WTC11 (cell line): ENCODE results near the gene DOK7. TPM values are rescaled to one million over a fixed set of nuclear protein-coding genes. Genes with fewer than 3 reads are reported as not detected.
A peak's percentile ranks its signal among the peaks of the same experiment; 100 is the strongest.

ENCODE experiments used
- ATAC-seq: fragments of 200-7000 bp; cut with Tn5 transposase; 2 replicates; pipeline ENCODE4 v1.10.0; 2021; ENCODE audit warnings: mild to moderate bottlenecking, moderate library complexity
- CTCF ChIA-PET: fragments of 300-600 bp; sonication (Branson Sonifier 250); formaldehyde crosslinking; loops from one replicate; lab custom pipeline; 2021; ENCODE audit warnings: antibody characterized with exemption; lab: Charles Lee
- POLR2A ChIA-PET: fragments of 350-600 bp; sonication (Branson Sonifier 250); formaldehyde crosslinking; loops from one replicate; lab custom pipeline; 2021; ENCODE audit warnings: antibody characterized with exemption; lab: Charles Lee
- DNase-seq: peaks from one replicate; pipeline ENCODE4 v3.0.0; 2021; ENCODE audit warnings: low spot score
- H3K27ac Mint-ChIP-seq: 2 replicates; pipeline ENCODE4 v1.8.0; 2021; ENCODE audit warnings: mixed read lengths
- H3K27me3 Mint-ChIP-seq: 2 replicates; pipeline ENCODE4 v1.8.0; 2021; ENCODE audit warnings: low read depth, mild to moderate bottlenecking, moderate library complexity, mixed read lengths
- H3K36me3 Mint-ChIP-seq: 2 replicates; pipeline ENCODE4 v1.8.0; 2021; ENCODE audit warnings: mixed read lengths
- H3K4me1 Mint-ChIP-seq: 2 replicates; pipeline ENCODE4 v1.8.0; 2022; ENCODE audit warnings: mixed read lengths
- H3K4me3 Mint-ChIP-seq: 2 replicates; pipeline ENCODE4 v1.8.0; 2021; ENCODE audit warnings: mild to moderate bottlenecking, moderate library complexity, mixed read lengths
- H3K9me3 Mint-ChIP-seq: 2 replicates; pipeline ENCODE4 v1.8.0; 2021; ENCODE audit warnings: mixed read lengths
- ATF3 ChIP-seq: sonication (generic); formaldehyde crosslinking; conservative IDR thresholded peaks from 2 replicates; pipeline ENCODE4 v1.8.1; 2022; ENCODE audit warnings: mild to moderate bottlenecking, missing genetic modification reagents
- ETV6 ChIP-seq: sonication (generic); formaldehyde crosslinking; IDR thresholded peaks from 2 replicates; pipeline ENCODE4 v1.8.1; 2022; ENCODE audit warnings: mild to moderate bottlenecking, missing genetic modification reagents
- FOXJ3 ChIP-seq: sonication (generic); formaldehyde crosslinking; IDR thresholded peaks from 2 replicates; pipeline ENCODE4 v1.9.0; 2021; ENCODE audit warnings: missing genetic modification reagents, mild to moderate bottlenecking, borderline replicate concordance
- FOXP1 ChIP-seq: sonication (generic); formaldehyde crosslinking; IDR thresholded peaks from 2 replicates; pipeline ENCODE4 v1.8.0; 2022; ENCODE audit warnings: missing genetic modification reagents, mild to moderate bottlenecking, moderate library complexity, borderline replicate concordance
- GABPB1 ChIP-seq: sonication (generic); formaldehyde crosslinking; IDR thresholded peaks from 2 replicates; pipeline ENCODE4 v1.8.1; 2023; ENCODE audit warnings: mild to moderate bottlenecking, missing genetic modification reagents
- MLX ChIP-seq: sonication (generic); formaldehyde crosslinking; IDR thresholded peaks from 2 replicates; pipeline ENCODE4 v1.8.1; 2023; ENCODE audit warnings: mild to moderate bottlenecking, missing genetic modification reagents, moderate library complexity
- NFYB ChIP-seq: sonication (generic); formaldehyde crosslinking; conservative IDR thresholded peaks from 2 replicates; pipeline ENCODE4 v1.8.0; 2022; ENCODE audit warnings: low read depth, missing genetic modification reagents
- NR3C1 ChIP-seq: sonication (generic); formaldehyde crosslinking; conservative IDR thresholded peaks from 2 replicates; pipeline ENCODE4 v1.8.1; 2023; ENCODE audit warnings: low read depth, mild to moderate bottlenecking, missing genetic modification reagents
- PRDM15 ChIP-seq: sonication (generic); formaldehyde crosslinking; IDR thresholded peaks from 2 replicates; pipeline ENCODE4 v1.8.0; 2022; ENCODE audit warnings: missing genetic modification reagents
- PRRX2 ChIP-seq: fragments of 250-450 bp; sonication (Bioruptor Pico); IDR thresholded peaks from 2 replicates; pipeline ENCODE4 v1.8.0; 2021; ENCODE audit warnings: mild to moderate bottlenecking
- RORB ChIP-seq: fragments of 250-450 bp; sonication (Bioruptor Pico); IDR thresholded peaks from 2 replicates; pipeline ENCODE4 v1.9.0; 2021; ENCODE audit warnings: mild to moderate bottlenecking
- SP1 ChIP-seq: sonication (generic); formaldehyde crosslinking; conservative IDR thresholded peaks from 2 replicates; pipeline ENCODE4 v1.8.1; 2022; ENCODE audit warnings: missing genetic modification reagents
- ZNF121 ChIP-seq: sonication (generic); formaldehyde crosslinking; IDR thresholded peaks from 2 replicates; pipeline ENCODE4 v1.8.0; 2023; ENCODE audit warnings: missing genetic modification reagents
- ZNF317 ChIP-seq: sonication (generic); formaldehyde crosslinking; IDR thresholded peaks from 2 replicates; pipeline ENCODE4 v1.8.1; 2023; ENCODE audit warnings: low read depth, mild to moderate bottlenecking, moderate library complexity, missing genetic modification reagents, borderline replicate concordance
- ZNF396 ChIP-seq: fragments of 250-450 bp; sonication (Bioruptor Pico); IDR thresholded peaks from 2 replicates; pipeline ENCODE4 v1.8.0; 2021; ENCODE audit warnings: mild to moderate bottlenecking, moderate library complexity, borderline replicate concordance
- total RNA-seq: library from RNA; stranded (reverse); gene quantifications from 3 replicates; pipeline ENCODE4 v1.2.3, GENCODE V29; 2021
- TF ChIP-seq, protein P1 (sequence below): fragments of 250-450 bp; sonication (Bioruptor Pico); IDR thresholded peaks from 2 replicates; pipeline ENCODE4 v2.1.2; 2022; ENCODE audit warnings: mild to moderate bottlenecking, moderate library complexity
- TF ChIP-seq, protein P2 (sequence below): sonication (generic); formaldehyde crosslinking; IDR thresholded peaks from 2 replicates; pipeline ENCODE4 v1.8.1; 2022; ENCODE audit warnings: low read depth, missing genetic modification reagents, borderline replicate concordance
- TF ChIP-seq, protein P3 (sequence below): sonication (generic); formaldehyde crosslinking; IDR thresholded peaks from 2 replicates; pipeline ENCODE4 v1.8.0; 2023; ENCODE audit warnings: missing genetic modification reagents
- TF ChIP-seq, protein P4 (sequence below): fragments of 250-450 bp; sonication (Bioruptor Pico); IDR thresholded peaks from 2 replicates; pipeline ENCODE4 v1.9.0; 2021; ENCODE audit warnings: mild to moderate bottlenecking, borderline replicate concordance
- TF ChIP-seq, protein P5 (sequence below): sonication (generic); formaldehyde crosslinking; IDR thresholded peaks from 2 replicates; pipeline ENCODE4 v1.8.0; 2023; ENCODE audit warnings: mild to moderate bottlenecking, missing genetic modification reagents

DOK7 gene
- total RNA-seq, 1 experiment from 2014 or later, result 0.22 TPM

DNA sequence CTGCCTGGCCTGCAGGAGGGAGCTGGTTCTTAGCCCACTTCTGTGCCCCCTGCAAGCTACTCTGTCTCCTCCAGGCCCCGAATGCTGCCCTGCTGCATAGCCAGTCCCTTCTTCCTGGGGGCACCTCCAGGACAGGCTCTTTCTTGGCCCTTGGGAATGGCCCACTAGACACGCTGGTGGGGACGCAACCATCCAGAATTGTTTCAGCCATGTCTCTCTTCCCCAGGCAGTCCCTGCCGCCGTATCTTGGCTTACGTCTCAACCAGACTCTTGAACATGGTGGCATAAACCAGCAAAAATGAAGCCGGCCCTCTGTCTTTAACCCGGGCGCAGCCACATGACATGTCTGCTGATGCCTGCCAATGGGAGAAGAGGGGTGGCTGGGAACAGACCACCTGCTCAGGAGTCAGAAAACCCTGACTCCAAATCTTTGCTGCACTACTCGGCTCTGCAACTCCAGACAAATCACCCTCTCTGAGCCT, 60.1 kb downstream of the DOK7 start:
- DNase-seq, result peak; percentile 4
- no peaks in the 10 kb centered on the region for H3K9me3 Mint-ChIP-seq

More for the DNA sequence above, 60.1 kb downstream of the DOK7 start:
- TF ChIP-seq NR3C1 (CRISPR knock-in tag), result no peak
- TF ChIP-seq, protein P1, sequence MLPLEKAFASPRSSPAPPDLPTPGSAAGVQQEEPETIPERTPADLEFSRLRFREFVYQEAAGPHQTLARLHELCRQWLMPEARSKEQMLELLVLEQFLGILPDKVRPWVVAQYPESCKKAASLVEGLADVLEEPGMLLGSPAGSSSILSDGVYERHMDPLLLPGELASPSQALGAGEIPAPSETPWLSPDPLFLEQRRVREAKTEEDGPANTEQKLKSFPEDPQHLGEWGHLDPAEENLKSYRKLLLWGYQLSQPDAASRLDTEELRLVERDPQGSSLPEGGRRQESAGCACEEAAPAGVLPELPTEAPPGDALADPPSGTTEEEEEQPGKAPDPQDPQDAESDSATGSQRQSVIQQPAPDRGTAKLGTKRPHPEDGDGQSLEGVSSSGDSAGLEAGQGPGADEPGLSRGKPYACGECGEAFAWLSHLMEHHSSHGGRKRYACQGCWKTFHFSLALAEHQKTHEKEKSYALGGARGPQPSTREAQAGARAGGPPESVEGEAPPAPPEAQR (CRISPR knock-in tag), result no peak
- no peak for TF ChIP-seq NFYB (CRISPR knock-in tag)
- no peak for TF ChIP-seq ZNF121 (CRISPR knock-in tag)
- TF ChIP-seq, protein P2, sequence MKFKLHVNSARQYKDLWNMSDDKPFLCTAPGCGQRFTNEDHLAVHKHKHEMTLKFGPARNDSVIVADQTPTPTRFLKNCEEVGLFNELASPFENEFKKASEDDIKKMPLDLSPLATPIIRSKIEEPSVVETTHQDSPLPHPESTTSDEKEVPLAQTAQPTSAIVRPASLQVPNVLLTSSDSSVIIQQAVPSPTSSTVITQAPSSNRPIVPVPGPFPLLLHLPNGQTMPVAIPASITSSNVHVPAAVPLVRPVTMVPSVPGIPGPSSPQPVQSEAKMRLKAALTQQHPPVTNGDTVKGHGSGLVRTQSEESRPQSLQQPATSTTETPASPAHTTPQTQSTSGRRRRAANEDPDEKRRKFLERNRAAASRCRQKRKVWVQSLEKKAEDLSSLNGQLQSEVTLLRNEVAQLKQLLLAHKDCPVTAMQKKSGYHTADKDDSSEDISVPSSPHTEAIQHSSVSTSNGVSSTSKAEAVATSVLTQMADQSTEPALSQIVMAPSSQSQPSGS (CRISPR knock-in tag), result no peak
- TF ChIP-seq, protein P3, sequence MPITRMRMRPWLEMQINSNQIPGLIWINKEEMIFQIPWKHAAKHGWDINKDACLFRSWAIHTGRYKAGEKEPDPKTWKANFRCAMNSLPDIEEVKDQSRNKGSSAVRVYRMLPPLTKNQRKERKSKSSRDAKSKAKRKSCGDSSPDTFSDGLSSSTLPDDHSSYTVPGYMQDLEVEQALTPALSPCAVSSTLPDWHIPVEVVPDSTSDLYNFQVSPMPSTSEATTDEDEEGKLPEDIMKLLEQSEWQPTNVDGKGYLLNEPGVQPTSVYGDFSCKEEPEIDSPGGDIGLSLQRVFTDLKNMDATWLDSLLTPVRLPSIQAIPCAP, result no peak
- TF ChIP-seq ATF3 (CRISPR knock-in tag), result no peak
- no peak for TF ChIP-seq ZNF317 (CRISPR knock-in tag)
- no peak for TF ChIP-seq FOXJ3
- TF ChIP-seq, protein P4, sequence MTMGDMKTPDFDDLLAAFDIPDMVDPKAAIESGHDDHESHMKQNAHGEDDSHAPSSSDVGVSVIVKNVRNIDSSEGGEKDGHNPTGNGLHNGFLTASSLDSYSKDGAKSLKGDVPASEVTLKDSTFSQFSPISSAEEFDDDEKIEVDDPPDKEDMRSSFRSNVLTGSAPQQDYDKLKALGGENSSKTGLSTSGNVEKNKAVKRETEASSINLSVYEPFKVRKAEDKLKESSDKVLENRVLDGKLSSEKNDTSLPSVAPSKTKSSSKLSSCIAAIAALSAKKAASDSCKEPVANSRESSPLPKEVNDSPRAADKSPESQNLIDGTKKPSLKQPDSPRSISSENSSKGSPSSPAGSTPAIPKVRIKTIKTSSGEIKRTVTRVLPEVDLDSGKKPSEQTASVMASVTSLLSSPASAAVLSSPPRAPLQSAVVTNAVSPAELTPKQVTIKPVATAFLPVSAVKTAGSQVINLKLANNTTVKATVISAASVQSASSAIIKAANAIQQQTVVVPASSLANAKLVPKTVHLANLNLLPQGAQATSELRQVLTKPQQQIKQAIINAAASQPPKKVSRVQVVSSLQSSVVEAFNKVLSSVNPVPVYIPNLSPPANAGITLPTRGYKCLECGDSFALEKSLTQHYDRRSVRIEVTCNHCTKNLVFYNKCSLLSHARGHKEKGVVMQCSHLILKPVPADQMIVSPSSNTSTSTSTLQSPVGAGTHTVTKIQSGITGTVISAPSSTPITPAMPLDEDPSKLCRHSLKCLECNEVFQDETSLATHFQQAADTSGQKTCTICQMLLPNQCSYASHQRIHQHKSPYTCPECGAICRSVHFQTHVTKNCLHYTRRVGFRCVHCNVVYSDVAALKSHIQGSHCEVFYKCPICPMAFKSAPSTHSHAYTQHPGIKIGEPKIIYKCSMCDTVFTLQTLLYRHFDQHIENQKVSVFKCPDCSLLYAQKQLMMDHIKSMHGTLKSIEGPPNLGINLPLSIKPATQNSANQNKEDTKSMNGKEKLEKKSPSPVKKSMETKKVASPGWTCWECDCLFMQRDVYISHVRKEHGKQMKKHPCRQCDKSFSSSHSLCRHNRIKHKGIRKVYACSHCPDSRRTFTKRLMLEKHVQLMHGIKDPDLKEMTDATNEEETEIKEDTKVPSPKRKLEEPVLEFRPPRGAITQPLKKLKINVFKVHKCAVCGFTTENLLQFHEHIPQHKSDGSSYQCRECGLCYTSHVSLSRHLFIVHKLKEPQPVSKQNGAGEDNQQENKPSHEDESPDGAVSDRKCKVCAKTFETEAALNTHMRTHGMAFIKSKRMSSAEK (CRISPR knock-in tag), result no peak
- no peak for TF ChIP-seq RORB
- TF ChIP-seq PRRX2 (CRISPR knock-in tag), result no peak
- TF ChIP-seq PRDM15 (CRISPR knock-in tag), result no peak
- no peak for TF ChIP-seq SP1
- TF ChIP-seq FOXP1, result no peak
- no peak for TF ChIP-seq MLX
- TF ChIP-seq ETV6 (CRISPR knock-in tag), result no peak
- TF ChIP-seq, protein P5, sequence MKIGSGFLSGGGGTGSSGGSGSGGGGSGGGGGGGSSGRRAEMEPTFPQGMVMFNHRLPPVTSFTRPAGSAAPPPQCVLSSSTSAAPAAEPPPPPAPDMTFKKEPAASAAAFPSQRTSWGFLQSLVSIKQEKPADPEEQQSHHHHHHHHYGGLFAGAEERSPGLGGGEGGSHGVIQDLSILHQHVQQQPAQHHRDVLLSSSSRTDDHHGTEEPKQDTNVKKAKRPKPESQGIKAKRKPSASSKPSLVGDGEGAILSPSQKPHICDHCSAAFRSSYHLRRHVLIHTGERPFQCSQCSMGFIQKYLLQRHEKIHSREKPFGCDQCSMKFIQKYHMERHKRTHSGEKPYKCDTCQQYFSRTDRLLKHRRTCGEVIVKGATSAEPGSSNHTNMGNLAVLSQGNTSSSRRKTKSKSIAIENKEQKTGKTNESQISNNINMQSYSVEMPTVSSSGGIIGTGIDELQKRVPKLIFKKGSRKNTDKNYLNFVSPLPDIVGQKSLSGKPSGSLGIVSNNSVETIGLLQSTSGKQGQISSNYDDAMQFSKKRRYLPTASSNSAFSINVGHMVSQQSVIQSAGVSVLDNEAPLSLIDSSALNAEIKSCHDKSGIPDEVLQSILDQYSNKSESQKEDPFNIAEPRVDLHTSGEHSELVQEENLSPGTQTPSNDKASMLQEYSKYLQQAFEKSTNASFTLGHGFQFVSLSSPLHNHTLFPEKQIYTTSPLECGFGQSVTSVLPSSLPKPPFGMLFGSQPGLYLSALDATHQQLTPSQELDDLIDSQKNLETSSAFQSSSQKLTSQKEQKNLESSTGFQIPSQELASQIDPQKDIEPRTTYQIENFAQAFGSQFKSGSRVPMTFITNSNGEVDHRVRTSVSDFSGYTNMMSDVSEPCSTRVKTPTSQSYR (CRISPR knock-in tag), result no peak
- no peak for TF ChIP-seq ZNF396 (CRISPR knock-in tag)
- no peak for TF ChIP-seq GABPB1
- TF ChIP-seq, all 79 proteins: peak for 0
- ATAC-seq, result no peak
- Mint-ChIP-seq H3K27ac (no peak overlapping the region), H3K4me1 (no peaks in the 10 kb centered on the region), H3K4me3 (no peak overlapping the region), H3K27me3 (no peaks in the 10 kb centered on the region), H3K36me3 (peaks cover 25% of the 10 kb centered on the region)
- ChIA-PET CTCF (no interaction called here), POLR2A (no interaction called here)
